ENCODE results near the gene NCLN. TPM values are rescaled to one million over a fixed set of nuclear protein-coding genes. Genes with fewer than 3 reads are reported as not detected.

NCLN gene
- total RNA-seq, 4 donors from 2014 or later: 18.2 to 54.4 (median 43.1) TPM

- no peak for ATAC-seq
- no peak overlapping the region for H3K4me3 ChIP-seq
- TF ChIP-seq POLR2A (IDR thresholded peaks at IDR 0.05): no peak
- TF ChIP-seq CTCF (IDR thresholded peaks at IDR 0.05 in 4 of 5, conservative IDR thresholded peaks at IDR 0.05 in 1 of 5): no peak
- DNase-seq: no peak
- intact Hi-C loops (cut with DNase I; ENCODE audit: low total_unique reads) (no loop called here), in situ Hi-C loops (cut with MboI; ENCODE audit: low sequenced_read_pairs in 4 of 4) (no loop called here)
- H3K36me3 ChIP-seq: no peaks in the 10 kb centered on the region
- no peak overlapping the region for H3K27ac ChIP-seq
- peaks cover 0 to 5% (median 2%) of the 10 kb centered on the region in 3 donors for H3K27me3 ChIP-seq
- H3K4me1 ChIP-seq: no peaks in the 10 kb centered on the region
- peaks cover 0 to 7% (median 0%) of the 10 kb centered on the region in 3 donors for H3K9me3 ChIP-seq
Observed at GRCh38 chr19:3257071-3257470, 71.3 kb downstream of the NCLN start.

Other genes with a start within 250 kb of the NCLN start
- 1 to 10 TPM; 1.3 to 4.7 (median 1.5) TPM for gene ZNF77, start 241.0 kb upstream of the NCLN start, total RNA-seq
- gene TLE6, start 208.4 kb upstream of the NCLN start, total RNA-seq: 1 to 10 TPM in 1 of 4 donors, under 1 TPM in 1, not detected in 2; 0.62 to 1.2 TPM
- 10 to 100 TPM; 26.1 to 48.5 (median 45.2) TPM for gene TLE2, start 156.7 kb upstream of the NCLN start, total RNA-seq
- gene TLE5, start 123.4 kb upstream of the NCLN start, total RNA-seq: 100 to 1,000 TPM; 437 to 686 (median 474) TPM
- gene GNA11, start 91.6 kb upstream of the NCLN start, total RNA-seq: 10 to 100 TPM; 38.3 to 72.5 (median 68.5) TPM
- 1 to 10 TPM in 1 of 4 donors, under 1 TPM in 3; 0.51 to 1.2 (median 0.81) TPM for gene GNA15, start 49.9 kb upstream of the NCLN start, total RNA-seq
- gene S1PR4, start 7.2 kb upstream of the NCLN start, total RNA-seq: 1 to 10 TPM in 2 of 4 donors, under 1 TPM in 2; 0.87 to 3.4 (median 0.97) TPM
- not detected for gene CELF5, start 38.7 kb downstream of the NCLN start, total RNA-seq
- gene NFIC, start 180.7 kb downstream of the NCLN start, total RNA-seq: 100 to 1,000 TPM in 3 of 4 donors, 10 to 100 TPM in 1; 90.2 to 403 (median 348) TPM